Body of pancreas (tissue), 4 donors: ENCODE results near the gene RNF25.

Source experiments
- CTCF ChIP-seq, 7 experiments: fragments of 450-650 bp in 4 of 7; fragments of 200-600 bp in 3 of 7; sonication (generic) in 3 of 7; IDR thresholded peaks; one replicate each; pipeline ENCODE4 v1.5.1; 2016 to 2019; ENCODE audit warnings: antibody characterized with exemption in 7 of 7
- POLR2A ChIP-seq, 3 donors: fragments of 450-650 bp; IDR thresholded peaks; one replicate each; pipeline ENCODE4 v1.6.1; 2016; ENCODE audit warnings: antibody characterized with exemption in 3 of 3, mild to moderate bottlenecking in 2 of 3

GRCh38 chr2:218708086-218708485 lies 36.3 kb upstream of the RNF25 start:
- TF ChIP-seq CTCF (IDR thresholded peaks at IDR 0.05) = no peak
- no peak for TF ChIP-seq POLR2A (IDR thresholded peaks at IDR 0.05)
